Measurements from ENCODE around the gene CDC42.

Gene CDC42

DNA sequence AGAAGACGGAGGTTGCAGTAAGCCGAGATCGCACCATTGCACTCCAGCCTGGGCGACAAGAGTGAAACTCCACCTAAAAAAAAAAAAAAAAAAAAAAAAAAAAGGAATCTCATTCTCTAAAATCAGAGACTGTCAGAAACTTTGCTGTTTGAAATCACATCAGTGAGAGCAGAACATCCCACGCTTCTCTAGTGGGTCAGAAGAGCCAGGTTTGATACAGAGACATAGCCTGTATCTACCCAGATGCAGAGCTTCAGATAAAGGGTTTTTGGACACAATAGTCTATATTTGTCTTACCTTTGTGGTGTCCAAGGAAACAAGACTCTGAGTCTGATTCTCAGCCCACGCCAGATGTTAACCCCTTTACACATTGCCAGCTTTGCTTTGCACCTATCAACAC lies 31.4 kb upstream of the CDC42 start:
- CTCF ChIA-PET = interaction anchor here (1.5 kb wide), 1 partner anchor 16 kb away, joined by 4 read pairs; no protein-coding TSS in a partner anchor
- DNase-seq (ENCODE audit: extremely low spot score) = no peak
- POLR2A ChIA-PET = no interaction called here
- TF ChIP-seq, protein P1, sequence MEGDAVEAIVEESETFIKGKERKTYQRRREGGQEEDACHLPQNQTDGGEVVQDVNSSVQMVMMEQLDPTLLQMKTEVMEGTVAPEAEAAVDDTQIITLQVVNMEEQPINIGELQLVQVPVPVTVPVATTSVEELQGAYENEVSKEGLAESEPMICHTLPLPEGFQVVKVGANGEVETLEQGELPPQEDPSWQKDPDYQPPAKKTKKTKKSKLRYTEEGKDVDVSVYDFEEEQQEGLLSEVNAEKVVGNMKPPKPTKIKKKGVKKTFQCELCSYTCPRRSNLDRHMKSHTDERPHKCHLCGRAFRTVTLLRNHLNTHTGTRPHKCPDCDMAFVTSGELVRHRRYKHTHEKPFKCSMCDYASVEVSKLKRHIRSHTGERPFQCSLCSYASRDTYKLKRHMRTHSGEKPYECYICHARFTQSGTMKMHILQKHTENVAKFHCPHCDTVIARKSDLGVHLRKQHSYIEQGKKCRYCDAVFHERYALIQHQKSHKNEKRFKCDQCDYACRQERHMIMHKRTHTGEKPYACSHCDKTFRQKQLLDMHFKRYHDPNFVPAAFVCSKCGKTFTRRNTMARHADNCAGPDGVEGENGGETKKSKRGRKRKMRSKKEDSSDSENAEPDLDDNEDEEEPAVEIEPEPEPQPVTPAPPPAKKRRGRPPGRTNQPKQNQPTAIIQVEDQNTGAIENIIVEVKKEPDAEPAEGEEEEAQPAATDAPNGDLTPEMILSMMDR (IDR thresholded peaks at IDR 0.05; ENCODE audit: control extremely low read depth, extremely low read depth, low read depth, missing control alignments) = no peak

DNA sequence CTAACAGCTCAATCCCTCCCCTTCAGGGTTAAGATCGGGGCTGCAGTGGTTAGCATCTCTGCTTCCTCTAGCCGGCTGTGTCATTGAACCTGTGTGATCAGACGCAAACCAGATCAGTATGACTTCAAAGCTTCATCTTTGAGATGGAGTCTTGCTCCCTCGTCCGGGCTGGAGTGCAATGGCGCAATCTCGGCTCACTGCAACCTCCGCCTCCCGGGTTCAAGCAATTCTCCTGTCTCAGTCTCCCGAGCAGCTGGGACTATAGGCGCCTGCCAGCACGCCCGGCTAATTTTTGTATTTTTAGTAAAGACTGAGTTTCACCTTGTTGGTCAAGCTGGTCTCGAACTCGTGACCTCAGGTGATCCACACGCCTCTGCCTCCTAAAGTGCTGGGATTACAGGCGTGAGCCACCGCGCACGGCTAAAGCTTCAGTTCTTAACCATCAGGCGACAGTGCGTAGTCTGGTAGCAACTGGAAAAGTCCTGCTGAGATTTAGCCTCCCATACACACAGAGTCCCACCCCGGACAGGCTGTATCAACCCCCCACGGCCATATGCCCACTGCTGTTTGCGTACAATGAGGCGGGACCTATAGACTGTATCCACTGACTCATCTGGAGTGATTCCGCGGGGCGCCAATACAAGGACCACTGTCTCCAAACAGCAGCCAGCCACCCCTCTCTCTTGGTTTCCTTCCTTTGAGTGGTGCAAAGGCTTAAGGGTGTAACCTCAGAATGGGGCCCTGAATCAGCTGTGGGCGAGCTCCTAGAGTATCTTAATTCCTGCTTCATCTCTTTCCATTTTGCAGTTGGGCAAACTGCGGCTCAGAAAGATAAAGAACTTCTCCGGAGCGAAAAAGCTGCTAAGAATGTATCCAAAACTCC lies 27.8 kb upstream of the CDC42 start:
- CTCF ChIA-PET = interaction anchor here (0.7 to 3.6 kb wide), 14 partner anchors 9 to 770 kb away, joined by 3 to 30 read pairs (median 4); partner anchors contain the start of gene CDC42
- peak; percentile 67 for DNase-seq (ENCODE audit: extremely low spot score)
- POLR2A ChIA-PET = interaction anchor here (0.6 to 2.7 kb wide), 9 partner anchors 13 to 264 kb away, joined by 3 to 28 read pairs (median 6); partner anchors contain the start of gene CDC42
- TF ChIP-seq, protein P1 (IDR thresholded peaks at IDR 0.05; ENCODE audit: control extremely low read depth, extremely low read depth, low read depth, missing control alignments) = peak; percentile 31

DNA sequence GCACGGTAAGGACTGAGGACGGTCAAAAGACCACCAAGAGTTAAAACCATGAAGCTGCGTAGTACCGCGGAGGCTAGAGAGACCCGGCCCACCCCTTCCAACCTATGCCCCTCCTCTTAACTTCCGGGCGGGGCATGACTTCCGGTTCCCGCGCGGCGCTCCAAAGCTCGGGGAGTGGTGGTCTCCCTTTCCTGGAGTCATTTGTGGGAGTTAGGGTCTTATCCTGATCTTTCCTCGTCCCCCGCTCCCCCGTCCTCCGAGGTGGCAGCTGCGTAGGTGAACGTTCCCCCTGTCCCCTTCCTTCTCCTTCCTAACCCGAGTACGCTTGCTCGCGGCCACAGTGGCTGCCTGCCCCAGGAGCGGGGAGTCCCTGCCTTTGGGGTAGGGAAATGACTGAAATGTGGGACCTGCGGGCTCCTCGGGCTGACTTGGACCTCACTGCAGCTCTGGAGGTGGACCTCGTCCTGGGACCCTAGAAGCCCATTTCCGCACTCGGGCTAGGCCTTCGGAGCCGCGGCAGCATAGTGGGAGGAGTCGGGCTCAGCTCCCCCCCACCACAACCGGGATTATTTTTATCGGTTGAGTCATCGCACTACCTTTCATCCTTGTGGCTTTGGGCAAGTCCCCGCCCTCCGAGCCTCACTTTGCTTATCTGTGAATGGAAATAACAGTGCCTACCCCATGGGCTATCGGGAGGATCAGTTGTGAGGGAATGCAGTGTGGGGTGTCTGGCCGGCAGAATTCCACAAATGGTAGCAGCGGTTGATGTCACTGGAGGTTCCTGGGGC lies 26.9 kb upstream of the CDC42 start:
- CTCF ChIA-PET = interaction anchor here (0.9 to 3.6 kb wide), 6 partner anchors 8 to 770 kb away, joined by 3 to 30 read pairs (median 4); partner anchors contain the start of gene CDC42
- TF ChIP-seq, protein P1 (IDR thresholded peaks at IDR 0.05; ENCODE audit: control extremely low read depth, extremely low read depth, low read depth, missing control alignments) = no peak
- POLR2A ChIA-PET = interaction anchor here (0.5 to 2.7 kb wide), 8 partner anchors 12 to 247 kb away, joined by 3 to 28 read pairs (median 6); partner anchors contain the start of gene CDC42
- peak; percentile 79 for DNase-seq (ENCODE audit: extremely low spot score)

DNA sequence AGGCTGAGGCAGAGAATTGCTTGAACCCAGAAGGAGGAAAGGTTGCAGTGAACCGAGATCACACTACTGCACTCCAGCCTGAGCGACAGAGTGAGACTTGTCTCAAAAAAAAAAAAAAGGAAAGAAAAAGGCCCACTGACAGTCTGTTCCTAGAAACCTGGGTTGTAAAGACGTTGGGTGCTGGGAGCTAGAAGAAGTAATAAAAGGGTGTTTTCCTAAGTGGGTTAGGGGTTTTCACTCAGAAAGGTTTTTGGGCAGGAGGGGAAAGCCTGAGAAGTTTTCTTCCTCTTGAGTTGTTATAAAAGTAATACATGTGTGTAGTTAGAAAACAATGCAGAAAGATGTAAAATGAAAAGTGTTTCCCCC lies 25.6 kb upstream of the CDC42 start:
- DNase-seq (ENCODE audit: extremely low spot score) = no peak
- TF ChIP-seq, protein P1 (IDR thresholded peaks at IDR 0.05; ENCODE audit: control extremely low read depth, extremely low read depth, low read depth, missing control alignments) = no peak
- CTCF ChIA-PET = interaction anchor here (1.3 to 1.9 kb wide), 3 partner anchors 10 to 19 kb away, joined by 3 to 11 read pairs (median 6); no protein-coding TSS in a partner anchor
- POLR2A ChIA-PET = no interaction called here

DNA sequence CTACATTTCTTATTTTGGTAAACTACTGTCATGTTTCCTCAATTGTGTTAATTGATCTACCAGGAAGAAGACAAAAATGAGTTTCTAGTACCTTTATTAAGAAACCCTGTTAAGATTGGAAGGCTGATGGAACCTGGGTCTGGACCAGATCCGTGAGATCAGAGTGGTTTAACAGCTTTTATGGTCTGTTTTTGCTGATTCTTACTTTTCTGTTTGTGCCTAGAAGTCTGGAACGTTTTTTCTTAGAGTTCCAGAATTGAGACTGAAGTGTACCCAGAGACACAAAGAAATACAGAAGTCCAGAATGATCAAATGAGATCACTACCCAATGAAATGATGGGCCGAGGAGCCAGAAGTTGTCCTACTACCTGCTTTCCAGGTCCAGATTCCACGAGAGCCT lies 22.5 kb upstream of the CDC42 start:
- DNase-seq (ENCODE audit: extremely low spot score) = no peak

More for the DNA sequence above, 22.5 kb upstream of the CDC42 start:
- TF ChIP-seq, protein P1 (IDR thresholded peaks at IDR 0.05; ENCODE audit: control extremely low read depth, extremely low read depth, low read depth, missing control alignments) = no peak
- POLR2A ChIA-PET = no interaction called here
- CTCF ChIA-PET = interaction anchor here (1.5 to 3.1 kb wide), 2 partner anchors 10 to 36 kb away, joined by 4 to 31 read pairs; no protein-coding TSS in a partner anchor
